ENCODE measurements around the gene SLC7A14. TPM values are rescaled to one million over a fixed set of nuclear protein-coding genes. Genes with fewer than 3 reads are reported as not detected.

Gene SLC7A14
- total and polyA plus RNA-seq, 10 of the 15 experiments (the other 5 are each of a cell fraction or from before 2014, with no cell fraction given), result not detected

DNA sequence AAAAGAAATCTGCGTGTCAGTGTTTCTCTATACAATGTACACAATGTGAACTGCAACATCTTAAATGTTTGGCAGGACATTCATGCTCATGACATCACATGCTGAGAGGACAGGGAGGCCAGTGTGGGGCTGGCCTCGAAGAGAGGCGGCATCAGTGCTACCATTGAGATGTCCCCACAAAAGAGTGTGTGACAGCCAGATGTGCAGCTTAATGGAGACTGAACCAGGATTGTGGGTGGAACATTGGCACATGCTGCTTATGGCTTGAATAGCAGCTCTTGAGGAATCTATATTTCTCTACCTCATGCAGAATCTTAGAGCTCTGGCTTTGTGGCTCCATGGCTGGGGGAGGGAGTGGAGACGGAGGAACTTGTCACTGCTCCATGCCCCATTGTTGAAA lies 148.7 kb downstream of the SLC7A14 start:
- FAIRE-seq (no peak), DNase-seq (ENCODE audit: low read depth, low spot score) (no peak), ATAC-seq (no peak)
- H3K9me3 ChIP-seq (replicated peaks; ENCODE audit: control insufficient read depth, insufficient read depth, low read length), result no peaks in the 10 kb centered on the region
- no peak overlapping the region for H3K27ac ChIP-seq (ENCODE audit: control insufficient read depth, insufficient read depth)
- intact Hi-C loops (cut with micrococcal nuclease; ENCODE audit: unreplicated experiment), result no loop called here
- H3K4me3 ChIP-seq, result no peak overlapping the region
- peaks cover 0 to 3% of the 10 kb centered on the region in 2 experiments for H3K27me3 ChIP-seq (replicated peaks in 1 of 2; ENCODE audit: control insufficient read depth in 2 of 2, insufficient read depth in 2 of 2, low read length in 1 of 2)
- H3K4me1 ChIP-seq (ENCODE audit: control insufficient read depth, insufficient read depth, low read length), result no peaks in the 10 kb centered on the region
- H3K36me3 ChIP-seq (ENCODE audit: control insufficient read depth in 2 of 2, insufficient read depth in 2 of 2, low read length in 1 of 2), result no peaks in the 10 kb centered on the region
- H3K79me2 ChIP-seq (ENCODE audit: control insufficient read depth, insufficient read depth, low read length), result no peaks in the 10 kb centered on the region
- ChIA-PET CTCF (no interaction called here), SMC1A (ENCODE audit: uncharacterized antibody, unreplicated experiment) (no interaction called here), RAD21 (ENCODE audit: unreplicated experiment) (no interaction called here), POLR2A (no interaction called here)
- in situ Hi-C loops (cut with MboI), result no loop called here
- H3K9ac ChIP-seq (ENCODE audit: control insufficient read depth, insufficient read depth, low read length), result no peak overlapping the region
- H2AFZ ChIP-seq (ENCODE audit: control insufficient read depth, low read depth, low read length), result no peak overlapping the region
- 13% methylated on average over 2 of the region's 4 CpGs for WGBS (ENCODE audit: insufficient coverage, insufficient replicate concordance, low lambda C conversion rate, missing lambda C conversion rate)
- no peak overlapping the region for H3K4me2 ChIP-seq (ENCODE audit: control insufficient read depth, insufficient read depth)
- no TSS peak for BruUV-seq (replicated peaks)
- H4K20me1 ChIP-seq (ENCODE audit: control insufficient read depth, insufficient read depth), result no peaks in the 10 kb centered on the region
- TF ChIP-seq, protein P1, sequence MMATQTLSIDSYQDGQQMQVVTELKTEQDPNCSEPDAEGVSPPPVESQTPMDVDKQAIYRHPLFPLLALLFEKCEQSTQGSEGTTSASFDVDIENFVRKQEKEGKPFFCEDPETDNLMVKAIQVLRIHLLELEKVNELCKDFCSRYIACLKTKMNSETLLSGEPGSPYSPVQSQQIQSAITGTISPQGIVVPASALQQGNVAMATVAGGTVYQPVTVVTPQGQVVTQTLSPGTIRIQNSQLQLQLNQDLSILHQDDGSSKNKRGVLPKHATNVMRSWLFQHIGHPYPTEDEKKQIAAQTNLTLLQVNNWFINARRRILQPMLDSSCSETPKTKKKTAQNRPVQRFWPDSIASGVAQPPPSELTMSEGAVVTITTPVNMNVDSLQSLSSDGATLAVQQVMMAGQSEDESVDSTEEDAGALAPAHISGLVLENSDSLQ (IDR thresholded peaks at IDR 0.05), result no peak
- TF ChIP-seq BHLHE40 (IDR thresholded peaks at IDR 0.05; ENCODE audit: borderline replicate concordance in 1 of 2, low read depth in 2 of 2, low read length in 1 of 2) (no peak), RBBP5 (conservative IDR thresholded peaks at IDR 0.05) (no peak), DPF2 (IDR thresholded peaks at IDR 0.05) (no peak), POLR2A (IDR thresholded peaks at IDR 0.05; ENCODE audit: low read depth, low read length) (no peak), NFYA (IDR thresholded peaks at IDR 0.05; ENCODE audit: borderline replicate concordance, low read depth, low read length) (no peak), CBX3 (IDR thresholded peaks at IDR 0.05; ENCODE audit: borderline replicate concordance, low read depth) (no peak), MXI1 (IDR thresholded peaks at IDR 0.05; ENCODE audit: low read depth, low read length) (no peak), SREBF1 (IDR thresholded peaks at IDR 0.05; ENCODE audit: low read length) (no peak), NRF1 (conservative IDR thresholded peaks at IDR 0.05; ENCODE audit: low read depth, low read length) (no peak), CHD4 (IDR thresholded peaks at IDR 0.05) (no peak), RUNX3 (IDR thresholded peaks at IDR 0.05; ENCODE audit: low read length) (no peak), SP1 (IDR thresholded peaks at IDR 0.05; ENCODE audit: low read depth, low read length) (no peak), ZSCAN29 (IDR thresholded peaks at IDR 0.05) (no peak)
- TF ChIP-seq, protein P2, sequence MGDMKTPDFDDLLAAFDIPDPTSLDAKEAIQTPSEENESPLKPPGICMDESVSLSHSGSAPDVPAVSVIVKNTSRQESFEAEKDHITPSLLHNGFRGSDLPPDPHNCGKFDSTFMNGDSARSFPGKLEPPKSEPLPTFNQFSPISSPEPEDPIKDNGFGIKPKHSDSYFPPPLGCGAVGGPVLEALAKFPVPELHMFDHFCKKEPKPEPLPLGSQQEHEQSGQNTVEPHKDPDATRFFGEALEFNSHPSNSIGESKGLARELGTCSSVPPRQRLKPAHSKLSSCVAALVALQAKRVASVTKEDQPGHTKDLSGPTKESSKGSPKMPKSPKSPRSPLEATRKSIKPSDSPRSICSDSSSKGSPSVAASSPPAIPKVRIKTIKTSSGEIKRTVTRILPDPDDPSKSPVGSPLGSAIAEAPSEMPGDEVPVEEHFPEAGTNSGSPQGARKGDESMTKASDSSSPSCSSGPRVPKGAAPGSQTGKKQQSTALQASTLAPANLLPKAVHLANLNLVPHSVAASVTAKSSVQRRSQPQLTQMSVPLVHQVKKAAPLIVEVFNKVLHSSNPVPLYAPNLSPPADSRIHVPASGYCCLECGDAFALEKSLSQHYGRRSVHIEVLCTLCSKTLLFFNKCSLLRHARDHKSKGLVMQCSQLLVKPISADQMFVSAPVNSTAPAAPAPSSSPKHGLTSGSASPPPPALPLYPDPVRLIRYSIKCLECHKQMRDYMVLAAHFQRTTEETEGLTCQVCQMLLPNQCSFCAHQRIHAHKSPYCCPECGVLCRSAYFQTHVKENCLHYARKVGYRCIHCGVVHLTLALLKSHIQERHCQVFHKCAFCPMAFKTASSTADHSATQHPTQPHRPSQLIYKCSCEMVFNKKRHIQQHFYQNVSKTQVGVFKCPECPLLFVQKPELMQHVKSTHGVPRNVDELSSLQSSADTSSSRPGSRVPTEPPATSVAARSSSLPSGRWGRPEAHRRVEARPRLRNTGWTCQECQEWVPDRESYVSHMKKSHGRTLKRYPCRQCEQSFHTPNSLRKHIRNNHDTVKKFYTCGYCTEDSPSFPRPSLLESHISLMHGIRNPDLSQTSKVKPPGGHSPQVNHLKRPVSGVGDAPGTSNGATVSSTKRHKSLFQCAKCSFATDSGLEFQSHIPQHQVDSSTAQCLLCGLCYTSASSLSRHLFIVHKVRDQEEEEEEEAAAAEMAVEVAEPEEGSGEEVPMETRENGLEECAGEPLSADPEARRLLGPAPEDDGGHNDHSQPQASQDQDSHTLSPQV (IDR thresholded peaks at IDR 0.05), result no peak
- TF ChIP-seq, protein P3, sequence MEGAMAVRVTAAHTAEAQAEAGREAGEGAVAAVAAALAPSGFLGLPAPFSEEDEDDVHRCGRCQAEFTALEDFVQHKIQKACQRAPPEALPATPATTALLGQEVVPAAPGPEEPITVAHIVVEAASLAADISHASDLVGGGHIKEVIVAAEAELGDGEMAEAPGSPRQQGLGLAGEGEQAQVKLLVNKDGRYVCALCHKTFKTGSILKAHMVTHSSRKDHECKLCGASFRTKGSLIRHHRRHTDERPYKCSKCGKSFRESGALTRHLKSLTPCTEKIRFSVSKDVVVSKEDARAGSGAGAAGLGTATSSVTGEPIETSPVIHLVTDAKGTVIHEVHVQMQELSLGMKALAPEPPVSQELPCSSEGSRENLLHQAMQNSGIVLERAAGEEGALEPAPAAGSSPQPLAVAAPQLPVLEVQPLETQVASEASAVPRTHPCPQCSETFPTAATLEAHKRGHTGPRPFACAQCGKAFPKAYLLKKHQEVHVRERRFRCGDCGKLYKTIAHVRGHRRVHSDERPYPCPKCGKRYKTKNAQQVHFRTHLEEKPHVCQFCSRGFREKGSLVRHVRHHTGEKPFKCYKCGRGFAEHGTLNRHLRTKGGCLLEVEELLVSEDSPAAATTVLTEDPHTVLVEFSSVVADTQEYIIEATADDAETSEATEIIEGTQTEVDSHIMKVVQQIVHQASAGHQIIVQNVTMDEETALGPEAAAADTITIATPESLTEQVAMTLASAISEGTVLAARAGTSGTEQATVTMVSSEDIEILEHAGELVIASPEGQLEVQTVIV (IDR thresholded peaks at IDR 0.05; ENCODE audit: borderline replicate concordance, partially characterized antibody), result no peak
- TF ChIP-seq, protein P4, sequence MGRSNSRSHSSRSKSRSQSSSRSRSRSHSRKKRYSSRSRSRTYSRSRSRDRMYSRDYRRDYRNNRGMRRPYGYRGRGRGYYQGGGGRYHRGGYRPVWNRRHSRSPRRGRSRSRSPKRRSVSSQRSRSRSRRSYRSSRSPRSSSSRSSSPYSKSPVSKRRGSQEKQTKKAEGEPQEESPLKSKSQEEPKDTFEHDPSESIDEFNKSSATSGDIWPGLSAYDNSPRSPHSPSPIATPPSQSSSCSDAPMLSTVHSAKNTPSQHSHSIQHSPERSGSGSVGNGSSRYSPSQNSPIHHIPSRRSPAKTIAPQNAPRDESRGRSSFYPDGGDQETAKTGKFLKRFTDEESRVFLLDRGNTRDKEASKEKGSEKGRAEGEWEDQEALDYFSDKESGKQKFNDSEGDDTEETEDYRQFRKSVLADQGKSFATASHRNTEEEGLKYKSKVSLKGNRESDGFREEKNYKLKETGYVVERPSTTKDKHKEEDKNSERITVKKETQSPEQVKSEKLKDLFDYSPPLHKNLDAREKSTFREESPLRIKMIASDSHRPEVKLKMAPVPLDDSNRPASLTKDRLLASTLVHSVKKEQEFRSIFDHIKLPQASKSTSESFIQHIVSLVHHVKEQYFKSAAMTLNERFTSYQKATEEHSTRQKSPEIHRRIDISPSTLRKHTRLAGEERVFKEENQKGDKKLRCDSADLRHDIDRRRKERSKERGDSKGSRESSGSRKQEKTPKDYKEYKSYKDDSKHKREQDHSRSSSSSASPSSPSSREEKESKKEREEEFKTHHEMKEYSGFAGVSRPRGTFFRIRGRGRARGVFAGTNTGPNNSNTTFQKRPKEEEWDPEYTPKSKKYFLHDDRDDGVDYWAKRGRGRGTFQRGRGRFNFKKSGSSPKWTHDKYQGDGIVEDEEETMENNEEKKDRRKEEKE (IDR thresholded peaks at IDR 0.05), result no peak
